ENCODE measurements around the gene ALLC.

Gene ALLC

DNA sequence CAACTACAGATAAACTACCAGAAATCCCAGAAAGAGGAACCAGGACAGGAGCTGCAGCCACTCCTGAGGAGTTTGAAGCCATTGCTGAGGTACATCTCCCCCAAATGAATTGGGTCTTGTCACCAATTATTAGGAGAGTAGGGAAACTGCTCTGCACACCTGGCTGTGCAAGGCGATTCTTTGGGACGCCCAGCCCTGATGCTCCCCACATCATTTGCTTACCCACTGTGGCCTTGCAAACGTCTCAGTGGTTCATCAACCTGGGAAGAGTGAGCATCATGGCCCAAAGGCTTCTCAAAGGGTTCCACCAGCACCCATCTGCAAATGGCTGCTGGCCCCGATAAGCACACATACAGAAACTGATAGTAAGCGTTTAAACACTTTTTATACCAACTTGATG is 23.6 kb downstream of the ALLC start:
- no peak for TF ChIP-seq CTCF (IDR thresholded peaks at IDR 0.05)
- no peak overlapping the region for H2AFZ ChIP-seq
- no peaks in the 10 kb centered on the region for H3K27me3 ChIP-seq (ENCODE audit: control insufficient read depth, insufficient read depth, low read length)
- no peak overlapping the region for H3K9ac ChIP-seq
- H3K4me1 ChIP-seq = no peaks in the 10 kb centered on the region
- H3K36me3 ChIP-seq (ENCODE audit: control insufficient read depth, insufficient read depth, low read length) = no peaks in the 10 kb centered on the region
- H3K9me3 ChIP-seq (ENCODE audit: control insufficient read depth, low read length) = no peaks in the 10 kb centered on the region
- no peak overlapping the region for H3K27ac ChIP-seq
- H3K79me2 ChIP-seq = no peaks in the 10 kb centered on the region
- no peak overlapping the region for H3K4me3 ChIP-seq (ENCODE audit: low read depth, low read length)
- H3K4me2 ChIP-seq (ENCODE audit: low read length) = no peak overlapping the region

DNA sequence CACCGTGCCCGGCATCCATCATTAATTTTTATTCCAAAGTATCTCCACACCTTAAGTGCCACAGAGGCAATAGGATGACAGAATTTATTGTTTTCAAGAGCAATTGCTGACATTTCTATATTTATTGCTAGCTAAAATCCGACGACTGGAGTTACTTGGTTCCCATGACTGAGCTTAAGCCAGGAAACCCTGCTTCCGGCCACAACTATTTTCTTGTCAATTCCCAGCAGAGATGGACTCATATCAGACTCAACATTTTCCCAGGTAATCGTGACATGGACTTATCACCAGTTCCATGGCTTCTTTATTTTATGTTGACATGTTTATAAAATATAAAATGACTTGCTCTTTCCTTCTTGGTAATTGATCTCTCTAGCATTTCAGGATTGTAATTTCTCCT is 24.8 kb downstream of the ALLC start:
- Histone ChIP-seq H3K27ac (no peak overlapping the region), H2AFZ (no peak overlapping the region), H3K9me3 (ENCODE audit: control insufficient read depth, low read length) (no peaks in the 10 kb centered on the region), H3K4me3 (ENCODE audit: low read depth, low read length) (no peak overlapping the region), H3K79me2 (no peaks in the 10 kb centered on the region), H3K36me3 (ENCODE audit: control insufficient read depth, insufficient read depth, low read length) (no peaks in the 10 kb centered on the region), H3K4me2 (ENCODE audit: low read length) (no peak overlapping the region), H3K9ac (no peak overlapping the region), H3K27me3 (ENCODE audit: control insufficient read depth, insufficient read depth, low read length) (no peaks in the 10 kb centered on the region), H3K4me1 (no peaks in the 10 kb centered on the region)
- TF ChIP-seq CTCF (IDR thresholded peaks at IDR 0.05) = no peak

DNA sequence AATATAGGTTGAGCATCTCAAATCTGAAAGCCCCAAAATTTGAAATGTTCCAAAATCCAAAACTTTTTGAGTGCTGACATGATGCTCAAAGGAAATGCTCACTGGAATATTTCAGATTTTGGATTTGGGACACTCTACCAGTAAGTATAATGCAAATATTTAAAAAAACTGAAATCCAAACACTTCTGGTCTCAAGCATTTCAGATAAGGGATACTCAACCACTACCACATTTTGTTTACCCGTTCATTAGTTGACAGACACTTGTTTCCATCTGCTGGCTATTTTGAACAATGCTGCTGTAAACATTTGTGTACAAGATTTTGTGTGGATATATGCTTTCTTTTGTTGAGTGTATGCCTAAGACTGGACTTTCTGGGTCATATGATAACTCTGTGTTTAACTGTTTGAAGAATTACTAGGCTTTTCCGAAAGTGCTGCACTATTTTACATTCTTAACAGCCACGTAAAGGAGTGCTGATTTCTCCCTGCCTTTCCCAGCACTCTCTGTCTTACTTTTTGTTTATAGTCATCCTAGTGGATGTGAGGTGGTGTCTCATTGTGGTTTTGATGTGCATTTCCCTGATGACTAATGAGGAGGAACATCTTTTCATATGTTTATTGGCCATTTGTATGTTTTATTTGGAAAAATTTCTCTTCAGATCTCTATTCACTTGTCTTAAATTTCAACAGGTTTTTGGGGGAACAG is 25.9 kb downstream of the ALLC start:
- no peak for TF ChIP-seq CTCF (IDR thresholded peaks at IDR 0.05)
- H3K36me3 ChIP-seq (ENCODE audit: control insufficient read depth, insufficient read depth, low read length) = no peaks in the 10 kb centered on the region
- no peaks in the 10 kb centered on the region for H3K4me1 ChIP-seq
- H2AFZ ChIP-seq = no peak overlapping the region
- H3K4me3 ChIP-seq (ENCODE audit: low read depth, low read length) = no peak overlapping the region
- H3K27me3 ChIP-seq (ENCODE audit: control insufficient read depth, insufficient read depth, low read length) = no peaks in the 10 kb centered on the region
- H3K79me2 ChIP-seq = no peaks in the 10 kb centered on the region
- no peaks in the 10 kb centered on the region for H3K9me3 ChIP-seq (ENCODE audit: control insufficient read depth, low read length)
- no peak overlapping the region for H3K27ac ChIP-seq
- H3K9ac ChIP-seq = no peak overlapping the region
- H3K4me2 ChIP-seq (ENCODE audit: low read length) = no peak overlapping the region

- Histone ChIP-seq H3K79me2 (no peaks in the 10 kb centered on the region), H3K4me2 (ENCODE audit: low read length) (no peak overlapping the region), H3K9ac (no peak overlapping the region), H3K4me1 (no peaks in the 10 kb centered on the region), H3K27ac (no peak overlapping the region), H3K36me3 (ENCODE audit: control insufficient read depth, insufficient read depth, low read length) (no peaks in the 10 kb centered on the region), H3K27me3 (ENCODE audit: control insufficient read depth, insufficient read depth, low read length) (no peaks in the 10 kb centered on the region), H3K4me3 (ENCODE audit: low read depth, low read length) (no peak overlapping the region), H3K9me3 (ENCODE audit: control insufficient read depth, low read length) (no peaks in the 10 kb centered on the region), H2AFZ (no peak overlapping the region)
- TF ChIP-seq CTCF (IDR thresholded peaks at IDR 0.05) = no peak
These were observed 32.2 kb downstream of the ALLC start for GRCh38 chr2:3689998-3690748.

All from parathyroid adenoma (tissue), 2 donors.